ENCODE measurements around the gene NUMB. TPM values are rescaled to one million over a fixed set of nuclear protein-coding genes. Genes with fewer than 3 reads are reported as not detected.

The NUMB gene
- total and polyA plus RNA-seq, 2 of the 4 experiments (the other 2 are of a cell fraction): 45.9 to 114 TPM

DNA sequence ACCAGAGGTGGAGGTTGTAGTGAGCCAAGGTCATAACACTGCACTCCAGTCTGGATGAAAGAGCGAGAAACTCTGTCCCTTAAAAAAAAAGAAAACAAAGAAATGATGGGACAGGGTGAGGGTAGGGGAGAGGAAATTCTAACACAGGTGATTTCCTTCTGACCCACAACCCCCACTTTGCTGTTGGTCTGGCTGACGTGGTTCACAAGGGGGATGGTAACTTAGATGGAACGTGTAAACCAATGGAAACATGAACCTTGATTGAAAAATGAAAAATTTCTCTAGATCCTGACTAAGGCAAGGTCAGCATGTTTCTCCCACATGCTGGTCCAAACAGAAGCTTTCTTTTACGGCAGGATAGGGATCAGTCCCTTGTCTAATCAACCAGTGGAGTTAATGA lies 16.6 kb upstream of the NUMB start:
- Histone ChIP-seq H4K20me1 (ENCODE audit: insufficient read depth, low read length) (no peaks in the 10 kb centered on the region), H3K27me3 (ENCODE audit: control insufficient read depth, insufficient read depth, low read length) (no peaks in the 10 kb centered on the region), H4K8ac (ENCODE audit: low read depth in 2 of 2, low read length in 2 of 2) (no peak overlapping the region), H3K9me3 (ENCODE audit: control insufficient read depth, insufficient read depth, low read length) (no peaks in the 10 kb centered on the region), H4K91ac (ENCODE audit: insufficient read depth, low read depth, low read length) (no peak overlapping the region), H2AK9ac (replicated peaks; ENCODE audit: low read depth, low read length, poor library complexity) (no peak overlapping the region), H3K4me2 (ENCODE audit: low read depth, low read length) (no peak overlapping the region), H2BK20ac (ENCODE audit: low read depth, low read length) (no peak overlapping the region), H3K79me1 (ENCODE audit: low read depth in 1 of 2, low read length in 2 of 2) (0 out of 4 replicates have a peak, but pooled peaks cover 0 to 5% of the 10 kb centered on the region in 2 experiments), H3K56ac (ENCODE audit: extremely low read depth, insufficient read depth, low read length) (no peak overlapping the region), H3K9ac (ENCODE audit: low read depth, low read length) (no peak overlapping the region), H2BK15ac (ENCODE audit: low read depth, low read length) (no peak overlapping the region), H3K18ac (ENCODE audit: low read depth, low read length) (no peak overlapping the region), H2AFZ (replicated peaks; ENCODE audit: low read length, poor library complexity) (no peak overlapping the region), H3K4ac (ENCODE audit: low read depth, low read length) (no peak overlapping the region), H3K4me3 (ENCODE audit: insufficient read depth, low read depth, low read length) (no peak overlapping the region), H3K9me1 (ENCODE audit: insufficient read depth, low read length) (no peaks in the 10 kb centered on the region), H3K36me3 (ENCODE audit: control insufficient read depth, insufficient read depth, low read length) (no peaks in the 10 kb centered on the region), H3K14ac (replicated peaks; ENCODE audit: low read depth, low read length) (no peak overlapping the region), H3K4me1 (ENCODE audit: control insufficient read depth, insufficient read depth, low read length) (no peaks in the 10 kb centered on the region), H2BK5ac (ENCODE audit: low read depth, low read length, poor library complexity, severe bottlenecking) (no peak overlapping the region), H4K5ac (ENCODE audit: low read depth, low read length) (no peak overlapping the region), H2BK120ac (ENCODE audit: low read depth, low read length) (no peak overlapping the region), H3K27ac (ENCODE audit: insufficient read depth, low read length) (no peak overlapping the region), H2AK5ac (ENCODE audit: low read depth, low read length) (no peak overlapping the region), H3K23ac (ENCODE audit: low read depth, low read length) (no peak overlapping the region)
- DNase-seq (no peak), ATAC-seq (ENCODE audit: low read depth) (no peak)
- TF ChIP-seq RCOR1 (IDR thresholded peaks at IDR 0.05; ENCODE audit: insufficient replicate concordance, low read length): no peak
- TF ChIP-seq, protein P1, sequence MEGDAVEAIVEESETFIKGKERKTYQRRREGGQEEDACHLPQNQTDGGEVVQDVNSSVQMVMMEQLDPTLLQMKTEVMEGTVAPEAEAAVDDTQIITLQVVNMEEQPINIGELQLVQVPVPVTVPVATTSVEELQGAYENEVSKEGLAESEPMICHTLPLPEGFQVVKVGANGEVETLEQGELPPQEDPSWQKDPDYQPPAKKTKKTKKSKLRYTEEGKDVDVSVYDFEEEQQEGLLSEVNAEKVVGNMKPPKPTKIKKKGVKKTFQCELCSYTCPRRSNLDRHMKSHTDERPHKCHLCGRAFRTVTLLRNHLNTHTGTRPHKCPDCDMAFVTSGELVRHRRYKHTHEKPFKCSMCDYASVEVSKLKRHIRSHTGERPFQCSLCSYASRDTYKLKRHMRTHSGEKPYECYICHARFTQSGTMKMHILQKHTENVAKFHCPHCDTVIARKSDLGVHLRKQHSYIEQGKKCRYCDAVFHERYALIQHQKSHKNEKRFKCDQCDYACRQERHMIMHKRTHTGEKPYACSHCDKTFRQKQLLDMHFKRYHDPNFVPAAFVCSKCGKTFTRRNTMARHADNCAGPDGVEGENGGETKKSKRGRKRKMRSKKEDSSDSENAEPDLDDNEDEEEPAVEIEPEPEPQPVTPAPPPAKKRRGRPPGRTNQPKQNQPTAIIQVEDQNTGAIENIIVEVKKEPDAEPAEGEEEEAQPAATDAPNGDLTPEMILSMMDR (conservative IDR thresholded peaks at IDR 0.05; ENCODE audit: low read depth, low read length): no peak
- TF ChIP-seq, protein P2, sequence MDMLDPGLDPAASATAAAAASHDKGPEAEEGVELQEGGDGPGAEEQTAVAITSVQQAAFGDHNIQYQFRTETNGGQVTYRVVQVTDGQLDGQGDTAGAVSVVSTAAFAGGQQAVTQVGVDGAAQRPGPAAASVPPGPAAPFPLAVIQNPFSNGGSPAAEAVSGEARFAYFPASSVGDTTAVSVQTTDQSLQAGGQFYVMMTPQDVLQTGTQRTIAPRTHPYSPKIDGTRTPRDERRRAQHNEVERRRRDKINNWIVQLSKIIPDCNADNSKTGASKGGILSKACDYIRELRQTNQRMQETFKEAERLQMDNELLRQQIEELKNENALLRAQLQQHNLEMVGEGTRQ (IDR thresholded peaks at IDR 0.05; ENCODE audit: low read depth, low read length): no peak
- TF ChIP-seq MXI1 (IDR thresholded peaks at IDR 0.05; ENCODE audit: borderline replicate concordance, low read depth, low read length): no peak
- no peak for TF ChIP-seq MAFK (IDR thresholded peaks at IDR 0.05; ENCODE audit: low read depth, low read length)
- TF ChIP-seq MAZ (IDR thresholded peaks at IDR 0.05; ENCODE audit: borderline replicate concordance, low read depth, low read length): no peak
- TF ChIP-seq FOS (IDR thresholded peaks at IDR 0.05; ENCODE audit: low read depth, low read length): no peak
- no peak for TF ChIP-seq POLR2A (IDR thresholded peaks at IDR 0.05; ENCODE audit: low read depth, low read length)
- no peak for TF ChIP-seq SMC3 (IDR thresholded peaks at IDR 0.05; ENCODE audit: low read depth, low read length)
- in situ Hi-C loops (cut with MboI; ENCODE audit: low sequenced_read_pairs) (loop anchor here (5.0 kb wide), 1 partner anchor 178 kb away; no protein-coding TSS in a partner anchor), intact Hi-C loops (cut with micrococcal nuclease) (no loop called here), dilution Hi-C loops (cut with HindIII; ENCODE audit: low sequenced_read_pairs, unreplicated experiment) (loop anchor here (25.0 kb wide), 1 partner anchor 188 kb away; no protein-coding TSS in a partner anchor)
- ChIA-PET CTCF (no interaction called here), POLR2A (ENCODE audit: unreplicated experiment) (no interaction called here)
- no CpG with 5 or more reads among the region's 4 CpGs for WGBS, 2 experiments (ENCODE audit: extremely low coverage in 2 of 2, insufficient read length in 1 of 2)
- no TSS peak for BruUV-seq (replicated peaks)

Measured in IMR-90 (cell line).